WTC11 (cell line): ENCODE measurements around the gene GID8. TPM values are rescaled to one million over a fixed set of nuclear protein-coding genes. Genes with fewer than 3 reads are reported as not detected.

Experiments
- ATAC-seq: fragments of 200-7000 bp; cut with Tn5 transposase; 2 replicates; pipeline ENCODE4 v1.10.0; 2021; ENCODE audit warnings: mild to moderate bottlenecking, moderate library complexity
- CTCF ChIA-PET: fragments of 300-600 bp; sonication (Branson Sonifier 250); formaldehyde crosslinking; loops from one replicate; lab custom pipeline; 2021; ENCODE audit warnings: antibody characterized with exemption; lab: Charles Lee
- POLR2A ChIA-PET: fragments of 350-600 bp; sonication (Branson Sonifier 250); formaldehyde crosslinking; loops from one replicate; lab custom pipeline; 2021; ENCODE audit warnings: antibody characterized with exemption; lab: Charles Lee
- DNase-seq: peaks from one replicate; pipeline ENCODE4 v3.0.0; 2021; ENCODE audit warnings: low spot score
- H3K27ac Mint-ChIP-seq: 2 replicates; pipeline ENCODE4 v1.8.0; 2021; ENCODE audit warnings: mixed read lengths
- H3K27me3 Mint-ChIP-seq: 2 replicates; pipeline ENCODE4 v1.8.0; 2021; ENCODE audit warnings: low read depth, mild to moderate bottlenecking, moderate library complexity, mixed read lengths
- H3K36me3 Mint-ChIP-seq: 2 replicates; pipeline ENCODE4 v1.8.0; 2021; ENCODE audit warnings: mixed read lengths
- H3K4me1 Mint-ChIP-seq: 2 replicates; pipeline ENCODE4 v1.8.0; 2022; ENCODE audit warnings: mixed read lengths
- H3K4me3 Mint-ChIP-seq: 2 replicates; pipeline ENCODE4 v1.8.0; 2021; ENCODE audit warnings: mild to moderate bottlenecking, moderate library complexity, mixed read lengths
- H3K9me3 Mint-ChIP-seq: 2 replicates; pipeline ENCODE4 v1.8.0; 2021; ENCODE audit warnings: mixed read lengths
- ATF1 ChIP-seq: sonication (generic); formaldehyde crosslinking; IDR thresholded peaks from 2 replicates; pipeline ENCODE4 v1.8.1; 2023; ENCODE audit warnings: mild to moderate bottlenecking, moderate library complexity, missing genetic modification reagents
- FOXK1 ChIP-seq: sonication (generic); formaldehyde crosslinking; IDR thresholded peaks from 2 replicates; pipeline ENCODE4 v1.8.0; 2022; ENCODE audit warnings: mild to moderate bottlenecking, moderate library complexity, missing genetic modification reagents
- GABPB1 ChIP-seq: sonication (generic); formaldehyde crosslinking; IDR thresholded peaks from 2 replicates; pipeline ENCODE4 v1.8.1; 2023; ENCODE audit warnings: mild to moderate bottlenecking, missing genetic modification reagents
- GTF2I ChIP-seq: fragments of 250-450 bp; sonication (Bioruptor Pico); conservative IDR thresholded peaks from 2 replicates; pipeline ENCODE4 v1.4.0; 2021; ENCODE audit warnings: mild to moderate bottlenecking
- JAZF1 ChIP-seq: fragments of 250-450 bp; sonication (Bioruptor Pico); IDR thresholded peaks from 2 replicates; pipeline ENCODE4 v1.9.0; 2021; ENCODE audit warnings: moderate library complexity, mild to moderate bottlenecking, inconsistent platforms
- KAT7 ChIP-seq: sonication (generic); formaldehyde crosslinking; IDR thresholded peaks from 2 replicates; pipeline ENCODE4 v1.8.1; 2023; ENCODE audit warnings: missing genetic modification reagents, mild to moderate bottlenecking, borderline replicate concordance
- MYBL2 ChIP-seq: sonication (generic); formaldehyde crosslinking; IDR thresholded peaks from 2 replicates; pipeline ENCODE4 v1.8.1; 2023; ENCODE audit warnings: mild to moderate bottlenecking, moderate library complexity, missing genetic modification reagents
- SMAD3 ChIP-seq: sonication (generic); formaldehyde crosslinking; IDR thresholded peaks from 2 replicates; pipeline ENCODE4 v1.8.0; 2022; ENCODE audit warnings: missing genetic modification reagents, mild to moderate bottlenecking, borderline replicate concordance
- TP53 ChIP-seq: sonication (generic); formaldehyde crosslinking; IDR thresholded peaks from 2 replicates; pipeline ENCODE4 v1.8.1; 2023; ENCODE audit warnings: mild to moderate bottlenecking, missing genetic modification reagents
- ZBTB21 ChIP-seq: sonication (generic); formaldehyde crosslinking; IDR thresholded peaks from 2 replicates; pipeline ENCODE4 v1.8.1; 2023; ENCODE audit warnings: mild to moderate bottlenecking, missing genetic modification reagents, borderline replicate concordance
- ZNF121 ChIP-seq: sonication (generic); formaldehyde crosslinking; IDR thresholded peaks from 2 replicates; pipeline ENCODE4 v1.8.0; 2023; ENCODE audit warnings: missing genetic modification reagents
- ZNF671 ChIP-seq: fragments of 250-450 bp; sonication (Bioruptor Pico); IDR thresholded peaks from 2 replicates; pipeline ENCODE4 v1.8.0; 2021; ENCODE audit warnings: mild to moderate bottlenecking
- total RNA-seq: library from RNA; stranded (reverse); gene quantifications from 3 replicates; pipeline ENCODE4 v1.2.3, GENCODE V29; 2021
- TF ChIP-seq, protein P1 (sequence below): sonication (generic); formaldehyde crosslinking; IDR thresholded peaks from 2 replicates; pipeline ENCODE4 v1.8.1; 2022; ENCODE audit warnings: low read depth, missing genetic modification reagents, borderline replicate concordance
- TF ChIP-seq, protein P2 (sequence below): fragments of 250-450 bp; sonication (Bioruptor Pico); IDR thresholded peaks from 2 replicates; pipeline ENCODE4 v1.9.0; 2021; ENCODE audit warnings: moderate library complexity, mild to moderate bottlenecking, inconsistent platforms, borderline replicate concordance
- TF ChIP-seq, protein P3 (sequence below): sonication (generic); formaldehyde crosslinking; IDR thresholded peaks from 2 replicates; pipeline ENCODE4 v1.8.0; 2023; ENCODE audit warnings: missing genetic modification reagents, mild to moderate bottlenecking, borderline replicate concordance
- TF ChIP-seq, protein P4 (sequence below): sonication (generic); formaldehyde crosslinking; conservative IDR thresholded peaks from 2 replicates; pipeline ENCODE4 v1.8.1; 2023; ENCODE audit warnings: mild to moderate bottlenecking, low read depth, missing genetic modification reagents, moderate library complexity
- TF ChIP-seq, protein P5 (sequence below): sonication (generic); formaldehyde crosslinking; IDR thresholded peaks from 2 replicates; pipeline ENCODE4 v1.8.0; 2023; ENCODE audit warnings: missing genetic modification reagents
- TF ChIP-seq, protein P6 (sequence below): sonication (generic); formaldehyde crosslinking; conservative IDR thresholded peaks from 2 replicates; pipeline ENCODE4 v1.8.1; 2022; ENCODE audit warnings: mild to moderate bottlenecking, missing genetic modification reagents

The GID8 gene
- total RNA-seq, 1 experiment from 2014 or later = 70.2 TPM

DNA sequence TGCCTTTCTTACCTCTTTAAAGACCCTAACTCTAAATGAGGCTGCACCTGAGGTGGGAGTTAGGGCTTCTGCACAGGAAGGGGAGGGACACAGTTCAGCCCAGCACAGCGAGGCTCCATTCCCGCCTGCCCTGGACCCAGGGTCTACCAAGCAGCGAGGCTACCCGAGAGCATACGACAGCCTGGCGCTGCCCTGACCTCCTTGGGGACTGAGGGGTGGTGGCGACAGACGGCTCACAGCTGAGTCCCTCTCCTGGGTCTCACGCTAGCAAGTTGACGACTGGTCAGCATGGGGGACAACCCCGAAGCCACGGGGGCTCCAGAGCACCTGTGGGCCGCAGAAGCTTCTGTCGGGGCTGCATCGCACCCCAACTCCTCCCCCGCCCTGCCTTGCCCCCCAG is 38.9 kb downstream of the GID8 start (continued):
- TF ChIP-seq, protein P1, sequence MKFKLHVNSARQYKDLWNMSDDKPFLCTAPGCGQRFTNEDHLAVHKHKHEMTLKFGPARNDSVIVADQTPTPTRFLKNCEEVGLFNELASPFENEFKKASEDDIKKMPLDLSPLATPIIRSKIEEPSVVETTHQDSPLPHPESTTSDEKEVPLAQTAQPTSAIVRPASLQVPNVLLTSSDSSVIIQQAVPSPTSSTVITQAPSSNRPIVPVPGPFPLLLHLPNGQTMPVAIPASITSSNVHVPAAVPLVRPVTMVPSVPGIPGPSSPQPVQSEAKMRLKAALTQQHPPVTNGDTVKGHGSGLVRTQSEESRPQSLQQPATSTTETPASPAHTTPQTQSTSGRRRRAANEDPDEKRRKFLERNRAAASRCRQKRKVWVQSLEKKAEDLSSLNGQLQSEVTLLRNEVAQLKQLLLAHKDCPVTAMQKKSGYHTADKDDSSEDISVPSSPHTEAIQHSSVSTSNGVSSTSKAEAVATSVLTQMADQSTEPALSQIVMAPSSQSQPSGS (CRISPR knock-in tag) = no peak

DNA sequence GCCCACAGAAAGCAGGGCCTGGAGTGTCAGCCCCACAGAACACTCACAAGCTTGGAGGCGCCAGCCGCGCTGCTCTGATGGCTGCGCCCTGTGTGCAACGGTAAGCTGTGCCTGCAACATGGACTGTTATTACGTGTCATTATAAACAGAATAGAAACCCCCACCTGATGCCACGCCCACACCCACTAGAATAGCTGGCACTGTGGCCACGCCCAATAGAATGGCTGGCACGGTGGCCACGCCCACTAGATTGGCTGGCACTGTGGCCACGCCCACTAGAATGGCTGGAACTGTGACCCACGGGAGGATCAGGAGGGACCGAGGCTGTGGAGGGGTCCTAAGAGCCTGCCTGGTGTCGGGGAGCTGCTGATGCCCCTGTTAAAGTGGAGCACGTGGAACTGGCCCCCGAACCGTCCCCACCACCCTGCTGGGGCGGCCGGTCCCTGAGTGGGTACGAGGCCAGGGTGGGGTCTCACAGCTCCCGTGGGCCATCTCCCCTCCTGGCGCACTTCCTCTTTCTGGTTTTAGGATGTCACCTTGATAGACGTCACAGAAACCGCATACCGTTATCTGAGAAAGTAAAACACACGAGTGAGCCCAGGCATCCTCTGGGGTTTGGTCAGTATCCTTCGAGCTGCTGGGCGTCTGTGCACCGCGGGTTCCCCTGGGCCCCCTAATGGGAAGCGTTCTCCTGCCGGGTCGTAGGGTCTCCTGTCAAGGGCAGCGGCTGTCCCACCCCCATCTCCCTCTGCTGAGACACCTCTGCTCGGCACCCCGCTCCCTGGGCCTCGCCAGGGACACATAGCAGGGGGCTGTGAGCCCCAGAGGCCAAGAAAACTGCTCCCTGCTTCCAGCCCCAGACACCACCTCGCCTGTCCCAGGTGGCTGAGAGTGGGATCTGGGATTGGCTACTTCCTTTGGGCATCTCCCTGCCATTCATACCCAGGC is 39.9 kb downstream of the GID8 start:
- H3K36me3 Mint-ChIP-seq = no peaks in the 10 kb centered on the region

DNA sequence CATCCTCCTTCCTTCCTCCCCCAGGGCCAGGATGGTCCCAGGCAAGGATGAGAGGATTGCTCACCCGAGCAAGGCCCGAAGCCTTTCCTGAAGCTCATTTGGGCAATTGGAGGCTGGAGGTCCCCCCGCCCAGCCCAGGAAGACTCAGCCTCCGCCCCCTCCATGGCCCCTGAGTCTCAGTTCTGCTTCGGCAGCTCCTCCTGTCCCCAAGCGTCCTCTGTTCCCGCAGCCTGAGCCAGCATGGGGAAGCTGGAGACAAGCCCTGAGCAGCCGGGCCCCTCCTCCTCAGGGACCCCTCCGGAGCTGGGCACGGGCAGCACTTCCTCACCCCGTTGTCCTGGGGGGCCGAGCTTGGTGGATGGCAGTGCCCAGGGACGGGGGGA is 40.6 kb downstream of the GID8 start:
- POLR2A ChIA-PET = no interaction called here

More for the DNA sequence above, 39.9 kb downstream of the GID8 start:
- peaks cover 35% of the 10 kb centered on the region for H3K27me3 Mint-ChIP-seq
- no peaks in the 10 kb centered on the region for H3K9me3 Mint-ChIP-seq
- TF ChIP-seq ZBTB21 (CRISPR knock-in tag) = no peak
- no peak for TF ChIP-seq GTF2I
- no peak for TF ChIP-seq FOXK1 (CRISPR knock-in tag)
- TF ChIP-seq GABPB1 (CRISPR knock-in tag) = no peak
- TF ChIP-seq, protein P2, sequence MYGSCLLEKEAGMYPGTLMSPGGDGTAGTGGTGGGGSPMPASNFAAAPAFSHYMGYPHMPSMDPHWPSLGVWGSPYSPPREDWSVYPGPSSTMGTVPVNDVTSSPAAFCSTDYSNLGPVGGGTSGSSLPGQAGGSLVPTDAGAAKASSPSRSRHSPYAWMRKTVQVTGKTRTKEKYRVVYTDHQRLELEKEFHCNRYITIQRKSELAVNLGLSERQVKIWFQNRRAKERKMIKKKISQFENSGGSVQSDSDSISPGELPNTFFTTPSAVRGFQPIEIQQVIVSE (CRISPR knock-in tag) = no peak
- H3K4me1 Mint-ChIP-seq = peaks cover 37% of the 10 kb centered on the region
- H3K27ac Mint-ChIP-seq = no peak overlapping the region
- no peak for ATAC-seq
- no peak overlapping the region for H3K4me3 Mint-ChIP-seq
- CTCF ChIA-PET = interaction anchor here (0.8 to 3.2 kb wide), 5 partner anchors 13 to 195 kb away, joined by 3 to 14 read pairs (median 4); partner anchors contain the start of gene BHLHE23
- POLR2A ChIA-PET = no interaction called here
- DNase-seq = no peak

DNA sequence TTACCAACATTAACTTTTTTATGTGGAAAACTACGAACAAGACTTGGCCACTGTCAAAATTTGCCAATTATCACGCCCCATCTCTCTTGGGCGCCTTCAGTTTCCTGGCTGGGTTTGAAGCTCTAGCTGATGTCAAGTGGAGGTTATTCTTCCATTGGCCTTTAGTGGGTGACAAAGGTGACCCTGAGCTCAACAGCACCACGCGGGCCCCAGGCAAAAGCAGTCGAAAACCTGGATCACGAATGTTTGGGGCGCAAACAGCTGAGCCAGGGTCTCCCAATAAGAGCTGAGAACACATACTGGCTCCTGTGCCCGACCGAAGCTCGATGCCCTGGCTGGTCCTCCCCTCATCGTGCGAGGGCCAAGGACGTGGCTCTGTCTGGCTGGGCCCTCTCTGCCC is 41.4 kb downstream of the GID8 start:
- H3K4me1 Mint-ChIP-seq = peaks cover 35% of the 10 kb centered on the region
- POLR2A ChIA-PET = interaction anchor here (1.0 kb wide), 1 partner anchor 312 kb away, joined by 3 read pairs; no protein-coding TSS in a partner anchor
- no peak overlapping the region for H3K4me3 Mint-ChIP-seq
- no peaks in the 10 kb centered on the region for H3K9me3 Mint-ChIP-seq
- no peak overlapping the region for H3K27ac Mint-ChIP-seq
- H3K36me3 Mint-ChIP-seq = no peaks in the 10 kb centered on the region
- no peak for ATAC-seq
- DNase-seq = no peak
- peaks cover 20% of the 10 kb centered on the region for H3K27me3 Mint-ChIP-seq
- CTCF ChIA-PET = interaction anchor here (0.6 to 3.2 kb wide), 19 partner anchors 8 to 773 kb away, joined by 3 to 21 read pairs (median 4); partner anchors contain the start of genes BHLHE23 and GID8
- TF ChIP-seq ATF1 (no peak), KAT7 (CRISPR knock-in tag) (no peak), SMAD3 (CRISPR knock-in tag) (no peak)
- TF ChIP-seq, protein P3, sequence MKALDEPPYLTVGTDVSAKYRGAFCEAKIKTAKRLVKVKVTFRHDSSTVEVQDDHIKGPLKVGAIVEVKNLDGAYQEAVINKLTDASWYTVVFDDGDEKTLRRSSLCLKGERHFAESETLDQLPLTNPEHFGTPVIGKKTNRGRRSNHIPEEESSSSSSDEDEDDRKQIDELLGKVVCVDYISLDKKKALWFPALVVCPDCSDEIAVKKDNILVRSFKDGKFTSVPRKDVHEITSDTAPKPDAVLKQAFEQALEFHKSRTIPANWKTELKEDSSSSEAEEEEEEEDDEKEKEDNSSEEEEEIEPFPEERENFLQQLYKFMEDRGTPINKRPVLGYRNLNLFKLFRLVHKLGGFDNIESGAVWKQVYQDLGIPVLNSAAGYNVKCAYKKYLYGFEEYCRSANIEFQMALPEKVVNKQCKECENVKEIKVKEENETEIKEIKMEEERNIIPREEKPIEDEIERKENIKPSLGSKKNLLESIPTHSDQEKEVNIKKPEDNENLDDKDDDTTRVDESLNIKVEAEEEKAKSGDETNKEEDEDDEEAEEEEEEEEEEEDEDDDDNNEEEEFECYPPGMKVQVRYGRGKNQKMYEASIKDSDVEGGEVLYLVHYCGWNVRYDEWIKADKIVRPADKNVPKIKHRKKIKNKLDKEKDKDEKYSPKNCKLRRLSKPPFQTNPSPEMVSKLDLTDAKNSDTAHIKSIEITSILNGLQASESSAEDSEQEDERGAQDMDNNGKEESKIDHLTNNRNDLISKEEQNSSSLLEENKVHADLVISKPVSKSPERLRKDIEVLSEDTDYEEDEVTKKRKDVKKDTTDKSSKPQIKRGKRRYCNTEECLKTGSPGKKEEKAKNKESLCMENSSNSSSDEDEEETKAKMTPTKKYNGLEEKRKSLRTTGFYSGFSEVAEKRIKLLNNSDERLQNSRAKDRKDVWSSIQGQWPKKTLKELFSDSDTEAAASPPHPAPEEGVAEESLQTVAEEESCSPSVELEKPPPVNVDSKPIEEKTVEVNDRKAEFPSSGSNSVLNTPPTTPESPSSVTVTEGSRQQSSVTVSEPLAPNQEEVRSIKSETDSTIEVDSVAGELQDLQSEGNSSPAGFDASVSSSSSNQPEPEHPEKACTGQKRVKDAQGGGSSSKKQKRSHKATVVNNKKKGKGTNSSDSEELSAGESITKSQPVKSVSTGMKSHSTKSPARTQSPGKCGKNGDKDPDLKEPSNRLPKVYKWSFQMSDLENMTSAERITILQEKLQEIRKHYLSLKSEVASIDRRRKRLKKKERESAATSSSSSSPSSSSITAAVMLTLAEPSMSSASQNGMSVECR (CRISPR knock-in tag) = no peak
- TF ChIP-seq, protein P4, sequence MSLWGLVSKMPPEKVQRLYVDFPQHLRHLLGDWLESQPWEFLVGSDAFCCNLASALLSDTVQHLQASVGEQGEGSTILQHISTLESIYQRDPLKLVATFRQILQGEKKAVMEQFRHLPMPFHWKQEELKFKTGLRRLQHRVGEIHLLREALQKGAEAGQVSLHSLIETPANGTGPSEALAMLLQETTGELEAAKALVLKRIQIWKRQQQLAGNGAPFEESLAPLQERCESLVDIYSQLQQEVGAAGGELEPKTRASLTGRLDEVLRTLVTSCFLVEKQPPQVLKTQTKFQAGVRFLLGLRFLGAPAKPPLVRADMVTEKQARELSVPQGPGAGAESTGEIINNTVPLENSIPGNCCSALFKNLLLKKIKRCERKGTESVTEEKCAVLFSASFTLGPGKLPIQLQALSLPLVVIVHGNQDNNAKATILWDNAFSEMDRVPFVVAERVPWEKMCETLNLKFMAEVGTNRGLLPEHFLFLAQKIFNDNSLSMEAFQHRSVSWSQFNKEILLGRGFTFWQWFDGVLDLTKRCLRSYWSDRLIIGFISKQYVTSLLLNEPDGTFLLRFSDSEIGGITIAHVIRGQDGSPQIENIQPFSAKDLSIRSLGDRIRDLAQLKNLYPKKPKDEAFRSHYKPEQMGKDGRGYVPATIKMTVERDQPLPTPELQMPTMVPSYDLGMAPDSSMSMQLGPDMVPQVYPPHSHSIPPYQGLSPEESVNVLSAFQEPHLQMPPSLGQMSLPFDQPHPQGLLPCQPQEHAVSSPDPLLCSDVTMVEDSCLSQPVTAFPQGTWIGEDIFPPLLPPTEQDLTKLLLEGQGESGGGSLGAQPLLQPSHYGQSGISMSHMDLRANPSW (CRISPR knock-in tag) = no peak

More for the DNA sequence above, 40.6 kb downstream of the GID8 start:
- ATAC-seq = no peak
- Mint-ChIP-seq H3K27me3 (peaks cover 28% of the 10 kb centered on the region), H3K36me3 (no peaks in the 10 kb centered on the region), H3K27ac (no peak overlapping the region), H3K4me1 (peaks cover 36% of the 10 kb centered on the region), H3K9me3 (no peaks in the 10 kb centered on the region), H3K4me3 (no peak overlapping the region)
- TF ChIP-seq TP53 (CRISPR knock-in tag) = no peak
- no peak for TF ChIP-seq MYBL2 (CRISPR knock-in tag)
- TF ChIP-seq GTF2I = no peak
- TF ChIP-seq, protein P2 (CRISPR knock-in tag) = no peak
- TF ChIP-seq, protein P5, sequence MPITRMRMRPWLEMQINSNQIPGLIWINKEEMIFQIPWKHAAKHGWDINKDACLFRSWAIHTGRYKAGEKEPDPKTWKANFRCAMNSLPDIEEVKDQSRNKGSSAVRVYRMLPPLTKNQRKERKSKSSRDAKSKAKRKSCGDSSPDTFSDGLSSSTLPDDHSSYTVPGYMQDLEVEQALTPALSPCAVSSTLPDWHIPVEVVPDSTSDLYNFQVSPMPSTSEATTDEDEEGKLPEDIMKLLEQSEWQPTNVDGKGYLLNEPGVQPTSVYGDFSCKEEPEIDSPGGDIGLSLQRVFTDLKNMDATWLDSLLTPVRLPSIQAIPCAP (CRISPR knock-in tag) = no peak
- TF ChIP-seq ZNF121 (CRISPR knock-in tag) = no peak
- TF ChIP-seq, protein P6, sequence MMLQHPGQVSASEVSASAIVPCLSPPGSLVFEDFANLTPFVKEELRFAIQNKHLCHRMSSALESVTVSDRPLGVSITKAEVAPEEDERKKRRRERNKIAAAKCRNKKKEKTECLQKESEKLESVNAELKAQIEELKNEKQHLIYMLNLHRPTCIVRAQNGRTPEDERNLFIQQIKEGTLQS (CRISPR knock-in tag) = no peak
- TF ChIP-seq ZNF671 (CRISPR knock-in tag) = no peak
- no peak for TF ChIP-seq JAZF1
- CTCF ChIA-PET = interaction anchor here (1.2 to 3.2 kb wide), 7 partner anchors 14 to 103 kb away, joined by 3 to 21 read pairs (median 6); partner anchors contain the start of gene BHLHE23
- DNase-seq = no peak
